ENCODE results near the gene UGT1A9. TPM values are rescaled to one million over a fixed set of nuclear protein-coding genes. Genes with fewer than 3 reads are reported as not detected.

UGT1A9 gene
- total RNA-seq, 1 donor from 2014 or later: not detected

- no peak for TF ChIP-seq CTCF (IDR thresholded peaks at IDR 0.05; ENCODE audit: partially characterized antibody, unreplicated experiment)
- Mint-ChIP-seq H3K27ac (ENCODE audit: unreplicated experiment) (no peak overlapping the region), H3K9me3 (ENCODE audit: unreplicated experiment) (peaks cover 4% of the 10 kb centered on the region), H3K27me3 (ENCODE audit: unreplicated experiment) (peaks cover 7% of the 10 kb centered on the region), H3K4me1 (ENCODE audit: low read depth, unreplicated experiment) (peaks cover 3% of the 10 kb centered on the region), H3K36me3 (ENCODE audit: unreplicated experiment) (no peaks in the 10 kb centered on the region), H3K4me3 (ENCODE audit: unreplicated experiment) (no peak overlapping the region)
- no peak for DNase-seq
Observed at GRCh38 chr2:233820774-233821105, 149.0 kb downstream of the UGT1A9 start.

- Mint-ChIP-seq H3K9me3 (ENCODE audit: unreplicated experiment) (peaks cover 4% of the 10 kb centered on the region), H3K4me3 (ENCODE audit: unreplicated experiment) (no peak overlapping the region), H3K36me3 (ENCODE audit: unreplicated experiment) (no peaks in the 10 kb centered on the region), H3K4me1 (ENCODE audit: low read depth, unreplicated experiment) (peaks cover 3% of the 10 kb centered on the region), H3K27me3 (ENCODE audit: unreplicated experiment) (peaks cover 7% of the 10 kb centered on the region), H3K27ac (ENCODE audit: unreplicated experiment) (no peak overlapping the region)
- no peak for DNase-seq
- TF ChIP-seq CTCF (IDR thresholded peaks at IDR 0.05; ENCODE audit: partially characterized antibody, unreplicated experiment): no peak
Observed at GRCh38 chr2:233821196-233821595, 149.5 kb downstream of the UGT1A9 start.

GRCh38 chr2:233821709-233822100 lies 150.0 kb downstream of the UGT1A9 start:
- Mint-ChIP-seq H3K4me1 (ENCODE audit: low read depth, unreplicated experiment) (peaks cover under 1% of the 10 kb centered on the region), H3K4me3 (ENCODE audit: unreplicated experiment) (no peak overlapping the region), H3K27ac (ENCODE audit: unreplicated experiment) (no peak overlapping the region), H3K36me3 (ENCODE audit: unreplicated experiment) (no peaks in the 10 kb centered on the region), H3K27me3 (ENCODE audit: unreplicated experiment) (peaks cover 7% of the 10 kb centered on the region), H3K9me3 (ENCODE audit: unreplicated experiment) (peaks cover 4% of the 10 kb centered on the region)
- no peak for TF ChIP-seq CTCF (IDR thresholded peaks at IDR 0.05; ENCODE audit: partially characterized antibody, unreplicated experiment)
- no peak for DNase-seq

- peaks cover 4% of the 10 kb centered on the region for H3K9me3 Mint-ChIP-seq (ENCODE audit: unreplicated experiment)
- H3K4me3 Mint-ChIP-seq (ENCODE audit: unreplicated experiment): no peak overlapping the region
- DNase-seq: no peak
- H3K36me3 Mint-ChIP-seq (ENCODE audit: unreplicated experiment): no peaks in the 10 kb centered on the region
- no peak for TF ChIP-seq CTCF (IDR thresholded peaks at IDR 0.05; ENCODE audit: partially characterized antibody, unreplicated experiment)
- H3K27ac Mint-ChIP-seq (ENCODE audit: unreplicated experiment): no peak overlapping the region
- H3K4me1 Mint-ChIP-seq (ENCODE audit: low read depth, unreplicated experiment): no peaks in the 10 kb centered on the region
- peaks cover 7% of the 10 kb centered on the region for H3K27me3 Mint-ChIP-seq (ENCODE audit: unreplicated experiment)
Observed at GRCh38 chr2:233822101-233822771, 150.5 kb downstream of the UGT1A9 start.

Other genes starting within 250 kb of the UGT1A9 start
- 21.8 TPM for gene USP40, start 105.1 kb upstream of the UGT1A9 start, total RNA-seq (ENCODE audit: unreplicated experiment)
- not detected for gene UGT1A8, start 54.3 kb upstream of the UGT1A9 start, total RNA-seq (ENCODE audit: unreplicated experiment)
- not detected for gene UGT1A10, start 35.5 kb upstream of the UGT1A9 start, total RNA-seq (ENCODE audit: unreplicated experiment)
- not detected for gene UGT1A7, start 10.0 kb downstream of the UGT1A9 start, total RNA-seq (ENCODE audit: unreplicated experiment)
- gene UGT1A6, start 21.0 kb downstream of the UGT1A9 start, total RNA-seq (ENCODE audit: unreplicated experiment): not detected
- gene UGT1A5, start 41.0 kb downstream of the UGT1A9 start, total RNA-seq (ENCODE audit: unreplicated experiment): not detected
- not detected for gene UGT1A4, start 46.8 kb downstream of the UGT1A9 start, total RNA-seq (ENCODE audit: unreplicated experiment)
- gene UGT1A3, start 57.1 kb downstream of the UGT1A9 start, total RNA-seq (ENCODE audit: unreplicated experiment): not detected
- gene UGT1A1, start 88.4 kb downstream of the UGT1A9 start, total RNA-seq (ENCODE audit: unreplicated experiment): not detected
- not detected for gene MROH2A, start 106.4 kb downstream of the UGT1A9 start, total RNA-seq (ENCODE audit: unreplicated experiment)
- 6.9 TPM for gene HJURP, start 182.6 kb downstream of the UGT1A9 start, total RNA-seq (ENCODE audit: unreplicated experiment)
- gene TRPM8, start 245.5 kb downstream of the UGT1A9 start, total RNA-seq (ENCODE audit: unreplicated experiment): not detected

Measured in glutamatergic neuron (in vitro differentiated cells).